Mononuclear cell (primary cell): ENCODE measurements around the gene EVI5. TPM values are rescaled to one million over a fixed set of nuclear protein-coding genes. Genes with fewer than 3 reads are reported as not detected.

ENCODE experiments used
- H3K27me3 ChIP-seq: 2 replicates; pipeline ENCODE4 v1.6.0; 2011; ENCODE audit warnings: low read length, control low read depth; ENCODE audit not compliant: insufficient read depth
- H3K4me1 ChIP-seq: 2 replicates; pipeline ENCODE4 v1.5.1; 2011; ENCODE audit warnings: mild to moderate bottlenecking, low read length, control low read depth; ENCODE audit not compliant: insufficient read depth
- H3K4me3 ChIP-seq: 2 replicates; pipeline ENCODE4 v1.5.1; 2011; ENCODE audit warnings: mild to moderate bottlenecking, low read length, moderate library complexity
- H3K9me3 ChIP-seq: 2 replicates; pipeline ENCODE4 v1.5.1; 2011; ENCODE audit warnings: low read depth, mild to moderate bottlenecking, control low read depth, low read length
- total RNA-seq: library from RNA; depleted of rRNA; stranded (reverse); fragments of >200 nt; gene quantifications from one replicate; pipeline ENCODE4 v1.2.3, GENCODE V29; 2012

The EVI5 gene
- total RNA-seq, 1 donor: 16.9 TPM

DNA sequence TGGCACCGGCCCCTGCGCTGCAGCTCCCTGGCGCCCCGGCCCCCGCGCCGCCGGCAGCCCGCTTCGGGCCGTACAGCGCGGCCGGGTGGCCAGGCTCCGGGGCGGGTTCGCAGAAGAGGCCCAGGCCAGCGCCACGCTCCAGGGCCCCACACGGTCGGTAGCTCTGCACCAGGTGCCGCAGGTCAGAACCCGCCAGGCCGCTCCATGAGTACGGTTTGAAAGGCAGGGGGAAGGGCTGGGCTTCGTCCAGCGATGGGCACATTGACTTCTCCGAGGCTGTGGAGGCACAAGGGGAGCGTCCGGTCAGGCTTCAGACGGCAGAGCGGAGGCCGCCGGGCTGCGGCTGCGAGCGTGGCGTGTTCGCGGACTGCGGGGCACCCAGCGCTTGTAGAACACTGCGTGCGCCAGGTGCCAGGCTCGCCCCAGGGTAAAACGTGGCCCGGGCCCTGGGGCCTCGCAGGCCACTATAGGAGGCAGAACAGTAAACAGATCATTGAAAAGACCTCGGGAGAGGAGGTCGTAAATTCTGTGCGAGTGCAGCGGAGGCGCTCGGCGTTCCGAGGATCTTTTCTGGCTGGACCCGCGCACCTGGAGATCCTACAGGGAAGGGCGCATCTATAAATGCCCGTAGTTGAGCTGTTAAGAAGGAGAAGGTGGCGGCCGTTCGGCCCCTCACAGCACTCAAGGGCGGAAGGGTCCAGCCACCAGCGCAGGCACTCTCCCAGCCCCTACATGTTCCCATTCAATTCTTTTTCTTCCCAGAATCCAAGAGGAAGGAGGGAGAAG lies 303.9 kb downstream of the EVI5 start:
- Histone ChIP-seq H3K9me3 (no peaks in the 10 kb centered on the region), H3K4me1 (peaks cover 57% of the 10 kb centered on the region), H3K27me3 (no peaks in the 10 kb centered on the region), H3K4me3 (no peak overlapping the region)

DNA sequence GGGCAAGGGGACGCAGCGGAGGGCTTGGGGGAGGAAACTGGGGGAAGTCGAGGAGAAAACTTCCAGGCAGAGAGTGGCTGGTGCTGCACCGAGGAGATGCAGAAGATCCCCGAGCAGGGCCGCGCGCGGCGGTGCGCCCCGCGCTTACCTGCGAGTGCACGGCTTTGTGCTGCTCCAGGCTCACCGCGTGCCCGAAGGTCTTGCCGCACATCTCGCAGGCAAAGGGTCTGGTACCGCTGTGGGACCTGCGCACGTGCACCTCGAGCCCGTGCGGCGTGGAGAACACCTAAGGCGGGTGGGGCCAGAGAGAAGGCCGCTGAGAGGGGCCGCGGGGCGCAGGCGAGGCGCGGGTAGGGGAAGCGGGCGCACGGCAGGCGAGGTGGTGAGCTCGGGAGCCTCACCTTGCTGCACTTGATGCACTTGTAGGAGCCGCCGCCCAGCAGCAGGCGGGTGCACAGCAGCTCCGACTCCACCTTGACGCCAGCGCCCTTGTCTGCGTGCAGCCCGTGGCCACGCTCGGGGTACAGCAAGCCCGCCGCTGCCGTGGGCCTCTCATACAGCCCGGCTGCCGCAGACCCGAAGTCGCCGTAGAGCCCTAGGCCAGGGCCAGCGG lies 304.6 kb downstream of the EVI5 start:
- Histone ChIP-seq H3K4me1 (peaks cover 63% of the 10 kb centered on the region), H3K27me3 (no peaks in the 10 kb centered on the region), H3K4me3 (no peak overlapping the region), H3K9me3 (no peaks in the 10 kb centered on the region)

DNA sequence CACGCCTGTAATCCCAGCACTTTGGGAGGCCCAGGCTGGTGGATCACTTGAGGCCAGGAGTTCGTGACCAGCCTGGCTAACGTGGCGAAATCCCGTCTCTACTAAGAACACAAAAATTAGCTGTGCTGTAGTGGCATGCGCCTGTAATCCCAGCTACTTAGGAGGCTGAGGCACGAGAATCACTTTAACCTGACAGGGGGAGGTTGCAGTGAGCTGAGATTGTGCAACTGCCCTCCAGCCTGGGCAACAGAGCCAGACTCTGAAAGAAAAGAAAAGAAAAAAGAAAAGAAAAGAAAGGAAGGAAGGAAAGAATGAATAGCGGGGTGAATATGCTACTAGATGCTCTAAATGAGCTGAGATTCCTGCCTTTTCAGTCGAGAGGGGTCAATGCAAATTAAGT lies 305.3 kb downstream of the EVI5 start:
- H3K4me3 ChIP-seq: no peak overlapping the region
- H3K9me3 ChIP-seq: no peaks in the 10 kb centered on the region
- H3K27me3 ChIP-seq: no peaks in the 10 kb centered on the region
- peaks cover 64% of the 10 kb centered on the region for H3K4me1 ChIP-seq

DNA sequence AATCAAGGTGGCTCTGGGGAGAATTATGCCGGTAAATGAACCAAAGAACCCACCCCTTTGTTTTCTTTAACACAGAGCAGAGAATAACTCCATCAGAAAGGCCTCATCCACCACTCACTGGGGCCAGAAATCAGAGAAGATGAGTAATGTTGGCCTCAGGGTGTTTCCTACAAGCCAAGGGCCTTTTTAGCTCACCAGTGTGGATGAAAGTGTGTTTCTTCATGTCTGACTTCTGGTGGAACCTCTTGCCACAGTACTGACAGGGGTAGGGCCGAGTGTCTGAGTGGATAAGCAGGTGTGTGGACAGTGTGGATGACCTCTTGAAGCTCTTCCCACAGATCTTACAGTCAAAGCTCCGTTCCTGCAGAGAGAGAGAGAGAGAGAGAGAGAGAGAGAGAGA lies 306.5 kb downstream of the EVI5 start:
- no peak overlapping the region for H3K4me3 ChIP-seq
- H3K4me1 ChIP-seq: peaks cover 54% of the 10 kb centered on the region
- H3K27me3 ChIP-seq: no peaks in the 10 kb centered on the region
- H3K9me3 ChIP-seq: no peaks in the 10 kb centered on the region

DNA sequence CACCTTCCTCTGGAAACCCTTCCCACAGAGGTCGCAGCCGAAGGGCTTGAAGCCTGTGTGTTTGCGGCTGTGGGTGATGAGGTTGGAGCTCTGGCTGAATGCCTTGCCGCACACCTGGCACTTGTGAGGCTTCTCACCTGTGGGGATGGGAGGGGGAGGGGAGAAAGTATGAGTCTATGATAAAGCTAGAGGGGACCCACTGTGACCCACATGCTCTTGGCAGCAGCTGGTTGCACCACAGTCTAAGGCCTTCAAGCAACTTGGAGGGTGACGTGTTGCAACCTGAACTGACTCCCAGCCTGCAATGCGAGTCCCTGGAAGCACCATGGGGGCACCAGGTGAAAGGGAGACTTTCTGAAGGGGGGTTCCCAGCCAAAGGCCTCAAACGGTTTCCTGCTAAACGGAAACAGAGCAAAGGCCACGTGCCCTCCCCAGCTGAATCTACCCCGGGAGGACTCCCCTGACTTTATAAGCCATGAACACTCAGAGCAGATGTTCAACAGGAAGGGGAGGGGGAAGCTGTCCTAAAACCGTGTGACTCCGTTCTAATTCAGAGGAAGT lies 308.8 kb downstream of the EVI5 start:
- peaks cover 35% of the 10 kb centered on the region for H3K4me1 ChIP-seq
- H3K9me3 ChIP-seq: no peaks in the 10 kb centered on the region
- H3K4me3 ChIP-seq: no peak overlapping the region
- H3K27me3 ChIP-seq: no peaks in the 10 kb centered on the region

DNA sequence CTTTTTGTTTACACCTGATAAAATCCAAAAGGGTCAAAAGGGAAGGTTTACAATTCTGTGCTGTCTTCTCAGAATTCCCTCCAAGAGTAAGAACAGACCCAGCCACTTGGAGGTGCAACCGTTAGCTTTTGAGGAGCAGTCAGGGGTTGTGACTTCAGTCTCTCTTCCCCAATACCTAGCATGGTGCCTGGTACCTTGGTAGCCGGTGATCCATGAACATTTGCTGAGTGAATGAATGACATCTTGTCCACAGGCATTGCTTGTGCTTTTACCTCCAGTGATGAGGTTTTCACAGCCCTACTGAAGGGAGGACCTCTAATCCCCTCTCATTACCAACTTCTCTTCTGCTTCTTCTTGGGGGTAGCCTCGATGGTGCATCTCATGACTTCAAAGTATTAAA lies 309.9 kb downstream of the EVI5 start:
- Histone ChIP-seq H3K9me3 (no peaks in the 10 kb centered on the region), H3K27me3 (no peaks in the 10 kb centered on the region), H3K4me3 (no peak overlapping the region), H3K4me1 (peaks cover 35% of the 10 kb centered on the region)

DNA sequence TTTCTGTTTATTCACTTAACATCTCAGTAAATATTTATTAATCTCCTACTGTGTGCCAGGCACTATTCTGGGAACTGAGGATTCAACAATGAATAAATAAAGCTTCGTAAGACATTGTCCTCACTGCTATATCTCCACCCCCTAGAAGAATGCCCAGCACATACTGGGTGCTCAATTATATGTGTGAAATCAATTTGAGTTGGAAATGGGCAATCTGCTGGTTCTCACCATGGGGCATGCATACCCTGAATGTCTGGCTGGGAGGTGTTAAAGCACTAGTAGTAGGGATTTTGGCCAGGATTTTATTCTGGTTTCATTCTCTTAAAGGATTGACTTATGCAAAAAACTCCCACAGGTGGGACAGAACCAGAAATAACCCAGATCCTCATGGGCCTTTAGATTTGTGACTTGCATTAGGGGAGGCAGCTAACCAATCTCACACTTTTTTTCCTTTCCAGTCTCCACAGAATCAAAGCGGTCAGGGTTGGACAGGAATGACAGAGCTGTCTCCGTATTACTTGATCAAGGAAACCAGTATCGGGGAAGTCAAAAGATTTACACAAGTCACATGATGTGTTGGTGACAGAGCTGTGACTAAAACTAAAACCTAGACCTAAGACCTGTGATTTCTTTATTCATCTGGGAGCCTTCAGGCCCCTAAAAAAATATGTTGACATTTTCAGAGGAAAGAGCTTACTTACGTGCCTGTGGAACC lies 311.0 kb downstream of the EVI5 start:
- no peaks in the 10 kb centered on the region for H3K27me3 ChIP-seq
- no peaks in the 10 kb centered on the region for H3K9me3 ChIP-seq
- H3K4me3 ChIP-seq: no peak overlapping the region
- peaks cover 29% of the 10 kb centered on the region for H3K4me1 ChIP-seq

DNA sequence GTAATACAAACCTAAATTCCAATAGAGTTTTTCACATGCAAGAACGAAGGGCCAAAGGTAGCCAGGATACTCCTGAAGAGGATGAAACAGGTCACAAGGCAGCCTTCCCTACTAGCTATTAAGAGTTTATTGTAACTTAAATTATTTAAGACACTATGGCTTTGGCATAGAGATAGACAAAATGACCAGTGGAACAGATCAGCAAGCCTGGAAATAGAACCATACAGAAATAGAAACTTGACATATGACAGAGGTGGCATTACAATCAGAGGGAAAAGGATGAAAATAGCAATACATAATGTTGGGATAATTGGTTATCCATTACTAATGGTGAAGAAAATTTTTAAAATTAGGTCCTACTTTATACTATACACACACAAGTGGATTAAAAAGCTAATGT lies 314.7 kb downstream of the EVI5 start:
- no peaks in the 10 kb centered on the region for H3K9me3 ChIP-seq
- peaks cover 21% of the 10 kb centered on the region for H3K4me1 ChIP-seq
- no peaks in the 10 kb centered on the region for H3K27me3 ChIP-seq
- no peak overlapping the region for H3K4me3 ChIP-seq

DNA sequence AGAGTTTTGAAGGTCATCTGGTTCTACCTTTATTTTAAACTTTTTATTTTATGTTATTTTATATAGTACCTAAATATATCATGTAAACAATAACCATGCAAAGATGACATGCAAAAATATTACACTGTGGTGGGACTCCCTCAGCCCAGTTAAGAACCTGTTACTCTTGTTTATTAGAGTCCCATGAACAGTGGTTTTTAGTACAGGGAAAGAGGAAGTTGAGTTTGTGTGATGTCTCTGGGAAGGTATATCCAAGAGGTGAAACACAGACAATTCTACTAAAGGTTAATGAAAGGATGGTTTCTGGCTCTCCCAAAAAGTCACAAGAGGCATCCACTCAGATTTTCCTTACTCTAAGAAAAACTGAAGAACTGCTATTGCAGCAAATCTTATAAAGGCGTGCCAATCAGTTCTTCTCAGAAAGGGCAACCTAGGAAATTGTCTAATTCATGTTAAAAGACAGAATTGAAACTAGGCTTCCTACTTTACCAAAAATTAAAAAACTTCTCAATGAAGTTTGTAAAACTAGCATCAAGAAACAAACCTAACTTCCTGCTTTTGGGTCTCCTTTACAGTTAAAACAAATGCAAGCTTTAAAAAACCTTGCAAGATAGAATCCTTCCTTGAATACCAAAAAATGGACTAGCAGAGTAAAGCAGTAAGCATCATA lies 318.1 kb downstream of the EVI5 start:
- peaks cover 46% of the 10 kb centered on the region for H3K4me1 ChIP-seq
- no peaks in the 10 kb centered on the region for H3K27me3 ChIP-seq
- no peak overlapping the region for H3K4me3 ChIP-seq
- no peaks in the 10 kb centered on the region for H3K9me3 ChIP-seq

DNA sequence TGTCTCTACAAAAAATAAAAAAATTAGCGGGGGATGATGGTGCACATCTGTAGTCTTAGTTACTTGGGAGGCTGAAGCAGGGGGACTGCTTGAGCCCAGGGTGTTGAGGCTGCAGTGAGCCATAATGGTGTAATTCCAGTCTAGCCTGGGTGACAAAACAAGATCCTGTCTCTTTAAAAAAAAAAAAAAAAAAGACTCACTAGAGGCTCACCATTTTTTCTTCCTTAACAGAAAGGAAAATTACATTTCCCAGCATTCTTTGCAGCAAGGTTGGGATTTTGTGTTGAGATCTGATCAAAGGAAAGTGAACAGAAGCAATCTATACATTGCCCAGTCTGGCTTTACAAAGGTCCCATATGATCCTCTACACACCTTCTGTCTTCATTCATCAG lies 319.7 kb downstream of the EVI5 start:
- Histone ChIP-seq H3K4me3 (no peak overlapping the region), H3K27me3 (no peaks in the 10 kb centered on the region), H3K4me1 (peaks cover 61% of the 10 kb centered on the region), H3K9me3 (no peaks in the 10 kb centered on the region)

DNA sequence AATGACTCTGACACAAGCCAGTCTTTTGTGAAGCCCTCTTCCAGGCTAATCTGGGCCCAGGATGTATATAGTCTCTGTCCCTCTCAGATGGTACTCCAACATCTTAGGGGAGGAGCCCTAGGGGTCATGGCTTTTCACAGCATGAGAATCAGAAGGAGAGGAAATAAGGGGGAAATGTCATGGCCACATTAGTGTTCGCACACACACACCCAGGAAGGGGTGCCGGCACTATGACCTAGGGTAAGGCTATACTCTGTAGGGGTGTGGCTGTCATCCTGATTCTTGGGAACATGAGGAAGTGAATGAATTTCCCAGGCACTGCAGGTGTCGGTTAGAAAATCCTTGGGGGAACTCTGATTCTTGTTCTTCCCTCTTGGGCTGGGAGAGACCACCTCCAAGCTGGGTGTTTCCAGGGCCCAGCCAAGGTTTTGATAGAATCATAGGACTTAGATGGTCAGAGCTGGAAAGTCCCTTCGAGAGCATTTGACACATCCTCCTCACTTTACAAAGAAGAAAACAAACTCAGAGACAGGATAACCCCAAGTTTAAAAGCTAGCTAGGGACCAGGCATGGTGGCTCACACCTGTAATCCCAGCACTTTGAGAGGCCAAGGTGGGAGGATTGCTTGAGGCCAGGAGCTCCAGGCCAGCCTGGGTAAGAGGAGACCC lies 320.2 kb downstream of the EVI5 start:
- no peaks in the 10 kb centered on the region for H3K9me3 ChIP-seq
- peaks cover 67% of the 10 kb centered on the region for H3K4me1 ChIP-seq

DNA sequence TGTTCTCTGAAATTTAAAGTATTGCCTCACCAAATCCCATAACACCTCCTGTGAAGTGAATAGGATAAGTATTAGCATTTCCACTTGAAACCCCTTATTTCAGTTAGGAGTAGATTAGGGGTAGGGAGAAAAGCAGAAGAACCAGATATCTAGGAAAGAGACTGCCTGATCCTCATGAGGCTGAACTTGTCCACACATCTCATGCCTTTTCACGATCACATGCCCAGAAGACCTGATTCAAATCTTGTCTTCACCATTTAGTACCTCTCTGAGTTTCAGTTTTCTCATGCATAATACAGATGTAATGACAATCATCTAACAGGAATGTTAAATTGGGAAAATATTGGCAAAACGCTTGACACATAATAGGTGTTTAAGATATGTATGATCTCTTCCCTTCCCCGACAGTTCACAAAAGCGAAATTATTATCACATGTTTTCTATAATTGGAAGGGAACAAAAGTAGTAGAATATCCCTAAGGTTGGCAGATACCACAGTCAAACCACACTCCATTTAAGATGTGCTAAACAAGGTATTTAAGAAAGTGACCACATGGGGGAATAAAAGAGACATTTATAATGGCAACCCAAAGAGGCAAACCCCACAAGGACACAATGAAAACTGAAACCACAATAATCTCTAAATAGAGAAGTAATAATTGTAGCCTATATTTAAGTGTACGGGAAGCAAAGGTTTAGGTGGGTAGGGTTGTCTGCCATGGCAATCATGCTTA lies 323.4 kb downstream of the EVI5 start:
- Histone ChIP-seq H3K9me3 (no peaks in the 10 kb centered on the region), H3K27me3 (no peaks in the 10 kb centered on the region), H3K4me3 (no peak overlapping the region), H3K4me1 (peaks cover 81% of the 10 kb centered on the region)

More for the DNA sequence above, 320.2 kb downstream of the EVI5 start:
- H3K27me3 ChIP-seq: no peaks in the 10 kb centered on the region
- no peak overlapping the region for H3K4me3 ChIP-seq

DNA sequence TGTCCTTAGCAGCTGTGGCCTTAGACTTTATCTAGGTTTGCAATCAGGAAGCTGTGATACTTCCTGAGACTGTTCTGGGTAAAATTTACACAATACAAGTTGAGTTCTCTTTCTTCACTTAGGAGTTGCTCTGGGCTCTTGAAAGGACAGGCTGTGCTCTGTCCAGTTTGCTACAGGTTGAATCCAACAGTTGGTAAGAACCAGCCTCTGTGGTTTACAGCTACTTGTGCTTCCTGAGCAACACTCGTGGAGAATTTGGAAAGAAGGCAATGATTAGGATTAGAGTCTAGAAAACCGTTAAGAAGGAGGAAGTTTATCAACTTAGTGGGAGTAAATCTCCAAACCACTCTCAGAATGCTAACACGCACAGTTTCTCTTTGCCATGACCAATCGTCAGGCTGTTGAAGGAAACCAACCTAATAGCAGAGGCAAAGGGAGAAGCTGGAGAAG lies 325.0 kb downstream of the EVI5 start:
- Histone ChIP-seq H3K27me3 (no peaks in the 10 kb centered on the region), H3K9me3 (no peaks in the 10 kb centered on the region), H3K4me3 (no peak overlapping the region), H3K4me1 (peaks cover 68% of the 10 kb centered on the region)
